ENCODE results near the gene CNTNAP2. TPM values are rescaled to one million over a fixed set of nuclear protein-coding genes. Genes with fewer than 3 reads are reported as not detected.

The CNTNAP2 gene
- total RNA-seq, result 10 to 100 TPM in 1 of 5 donors, 1 to 10 TPM in 2, under 1 TPM in 2; 0.43 to 18.2 (median 4.1) TPM
- under 1 TPM; 0.19 to 0.68 (median 0.31) TPM for polyA plus RNA-seq
- long read RNA-seq, donor 1, result 0 reads
- long read RNA-seq, donor 2, result 0 reads
- long read RNA-seq, donor 3, result 0 reads
- long read RNA-seq, donor 4, result 0 reads
- long read RNA-seq, donor 5, result 0 reads
- long read RNA-seq, donor 6, full-length matches to known transcripts, result 1 of 1 reads
- long read RNA-seq, donor 6, partial matches to known transcripts, result 0 of 1 reads
- long read RNA-seq, donor 6, other reads (novel, unspliced or antisense), result 0 of 1 reads
- long read RNA-seq, donor 7, result 0 reads
- long read RNA-seq, donor 8, result 0 reads
- long read RNA-seq, donor 9, result 0 reads
- long read RNA-seq, donor 10, result 0 reads

DNA sequence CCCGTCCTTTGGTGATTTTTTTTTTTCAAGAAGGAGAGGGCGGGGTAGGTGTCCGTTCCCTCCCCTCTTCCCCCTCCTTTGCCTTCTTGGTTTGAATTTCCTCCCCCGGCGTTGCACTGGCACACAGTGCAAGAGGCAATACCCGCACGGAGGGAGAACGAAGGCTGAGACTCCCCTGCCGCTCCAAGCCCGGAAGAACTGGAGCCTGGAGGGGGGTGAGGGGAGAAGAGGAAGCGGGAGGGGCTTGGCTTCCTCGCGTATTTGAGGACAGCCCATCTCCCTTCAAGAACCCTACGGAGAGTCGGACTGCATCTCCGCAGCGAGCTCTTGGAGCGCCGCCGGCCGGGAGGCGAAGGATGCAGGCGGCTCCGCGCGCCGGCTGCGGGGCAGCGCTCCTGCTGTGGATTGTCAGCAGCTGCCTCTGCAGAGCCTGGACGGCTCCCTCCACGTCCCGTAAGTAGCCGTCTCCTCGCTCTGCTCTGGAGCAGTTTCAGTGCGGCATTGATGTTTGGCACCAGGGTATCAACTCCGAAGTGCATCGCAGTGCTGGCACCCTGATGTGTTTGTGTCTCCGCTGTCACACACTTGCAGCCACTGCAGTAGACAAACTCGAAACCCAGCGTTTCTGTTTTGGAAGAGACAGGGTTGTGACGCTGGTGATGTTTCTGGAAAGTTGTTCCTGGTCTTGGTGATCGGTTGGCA, at the start of gene CNTNAP2:
Gene CNTNAP2 (plus strand): TSS at position 281 of the 702 bp plus-strand sequence. CDS start 76 bp downstream, at position 357.
- Histone ChIP-seq H3K27ac (no peak within 1 kb of the TSS), H3K27me3 (peaks cover 0 to 42% (median 26%) of the 10 kb centered on the region in 3 donors), H3K4me1 (peaks cover 8 to 20% (median 16%) of the 10 kb centered on the region in 4 donors), H3K9me3 (no peaks in the 10 kb centered on the region), H3K36me3 (no peaks in the 10 kb centered on the region), H3K4me3 (peak within 1 kb of the TSS; percentile 27 to 55 (median 46))
- TF ChIP-seq POLR2A (IDR thresholded peaks at IDR 0.05) (no peak), POLR2AphosphoS5 (IDR thresholded peaks at IDR 0.05) (no peak), EP300 (IDR thresholded peaks at IDR 0.05) (no peak)
- TF ChIP-seq, protein P1, sequence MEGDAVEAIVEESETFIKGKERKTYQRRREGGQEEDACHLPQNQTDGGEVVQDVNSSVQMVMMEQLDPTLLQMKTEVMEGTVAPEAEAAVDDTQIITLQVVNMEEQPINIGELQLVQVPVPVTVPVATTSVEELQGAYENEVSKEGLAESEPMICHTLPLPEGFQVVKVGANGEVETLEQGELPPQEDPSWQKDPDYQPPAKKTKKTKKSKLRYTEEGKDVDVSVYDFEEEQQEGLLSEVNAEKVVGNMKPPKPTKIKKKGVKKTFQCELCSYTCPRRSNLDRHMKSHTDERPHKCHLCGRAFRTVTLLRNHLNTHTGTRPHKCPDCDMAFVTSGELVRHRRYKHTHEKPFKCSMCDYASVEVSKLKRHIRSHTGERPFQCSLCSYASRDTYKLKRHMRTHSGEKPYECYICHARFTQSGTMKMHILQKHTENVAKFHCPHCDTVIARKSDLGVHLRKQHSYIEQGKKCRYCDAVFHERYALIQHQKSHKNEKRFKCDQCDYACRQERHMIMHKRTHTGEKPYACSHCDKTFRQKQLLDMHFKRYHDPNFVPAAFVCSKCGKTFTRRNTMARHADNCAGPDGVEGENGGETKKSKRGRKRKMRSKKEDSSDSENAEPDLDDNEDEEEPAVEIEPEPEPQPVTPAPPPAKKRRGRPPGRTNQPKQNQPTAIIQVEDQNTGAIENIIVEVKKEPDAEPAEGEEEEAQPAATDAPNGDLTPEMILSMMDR (IDR thresholded peaks at IDR 0.05), result no peak
- DNase-seq, result peak in 1 of 2 donors; percentile 81
- intact Hi-C loops (cut with DNase I; ENCODE audit: low total_unique reads), result no loop called here
- WGBS, 5 donors, result 2 to 4% (median 3%) methylated on average over 21 to 42 of the region's 42 CpGs

DNA sequence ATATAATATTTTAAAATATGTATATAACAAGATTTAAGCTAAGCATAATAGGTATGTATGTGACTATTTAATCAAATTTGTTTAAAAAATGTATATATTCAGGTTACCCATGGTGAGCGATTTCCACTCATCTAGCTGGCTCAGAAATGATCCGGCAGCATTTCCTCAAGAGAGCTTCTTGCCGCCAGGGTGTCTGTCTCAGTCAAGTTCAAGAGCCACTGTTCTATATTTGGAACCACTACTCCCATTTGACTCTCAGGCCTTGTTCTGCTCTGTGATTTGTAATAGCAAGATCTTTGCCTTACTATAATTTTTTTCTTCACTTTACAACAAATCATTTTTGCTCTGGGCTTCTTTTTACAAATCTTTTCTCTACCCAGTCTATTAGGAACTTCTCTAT, 48.7 kb upstream of the CNTNAP2 start:
- DNase-seq, result peak in 1 of 2 donors; percentile 5
- no peak overlapping the region for H3K4me3 ChIP-seq
- no peaks in the 10 kb centered on the region for H3K4me1 ChIP-seq
- intact Hi-C loops (cut with DNase I; ENCODE audit: low total_unique reads), result no loop called here
- no peaks in the 10 kb centered on the region for H3K36me3 ChIP-seq
- no peaks in the 10 kb centered on the region for H3K27me3 ChIP-seq
- TF ChIP-seq POLR2A (IDR thresholded peaks at IDR 0.05) (no peak), POLR2AphosphoS5 (IDR thresholded peaks at IDR 0.05) (no peak), EP300 (IDR thresholded peaks at IDR 0.05) (no peak)
- TF ChIP-seq, protein P1 (IDR thresholded peaks at IDR 0.05), result no peak
- H3K9me3 ChIP-seq, result no peaks in the 10 kb centered on the region
- no peak overlapping the region for H3K27ac ChIP-seq
- WGBS, 5 donors, result 68 to 86% (median 77%) methylated on average over 3 of the region's 3 CpGs

DNA sequence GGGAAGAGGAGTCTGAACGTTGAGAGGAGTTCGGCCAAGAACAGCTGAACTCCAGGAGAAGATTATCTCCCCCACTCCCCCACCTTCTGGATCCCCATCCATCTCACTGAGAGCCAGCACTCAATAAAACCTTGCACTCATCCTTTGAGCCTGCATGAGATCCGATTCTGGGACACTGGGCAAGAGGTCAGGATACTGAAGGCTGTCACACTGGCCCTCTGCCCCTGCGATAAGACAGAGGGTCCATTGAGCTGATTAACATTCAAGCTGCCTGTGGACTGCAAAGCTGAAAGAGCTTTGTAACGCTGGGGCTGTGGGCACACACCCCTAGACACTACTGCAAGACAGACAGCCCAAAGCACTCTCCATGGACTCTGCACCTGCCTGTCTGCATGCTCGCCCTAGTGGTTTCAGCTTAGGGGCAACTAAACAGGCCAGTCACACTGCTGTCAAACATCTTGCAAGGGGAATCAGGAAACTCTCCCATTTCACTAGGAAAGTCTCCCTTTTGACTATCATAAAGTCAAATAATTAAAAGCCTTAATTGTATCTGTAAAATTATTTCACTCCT, 42.3 kb upstream of the CNTNAP2 start:
- Histone ChIP-seq H3K4me1 (no peaks in the 10 kb centered on the region), H3K36me3 (no peaks in the 10 kb centered on the region), H3K9me3 (no peaks in the 10 kb centered on the region), H3K4me3 (no peak overlapping the region), H3K27ac (no peak overlapping the region), H3K27me3 (no peaks in the 10 kb centered on the region)
- 61 to 75% (median 63%) methylated on average over 5 to 6 of the region's 6 CpGs for WGBS, 5 donors
- DNase-seq, result no peak
- intact Hi-C loops (cut with DNase I; ENCODE audit: low total_unique reads), result no loop called here
- TF ChIP-seq POLR2AphosphoS5 (IDR thresholded peaks at IDR 0.05), result no peak
- TF ChIP-seq, protein P1 (IDR thresholded peaks at IDR 0.05), result no peak
- TF ChIP-seq POLR2A (IDR thresholded peaks at IDR 0.05), result no peak
- no peak for TF ChIP-seq EP300 (IDR thresholded peaks at IDR 0.05)

DNA sequence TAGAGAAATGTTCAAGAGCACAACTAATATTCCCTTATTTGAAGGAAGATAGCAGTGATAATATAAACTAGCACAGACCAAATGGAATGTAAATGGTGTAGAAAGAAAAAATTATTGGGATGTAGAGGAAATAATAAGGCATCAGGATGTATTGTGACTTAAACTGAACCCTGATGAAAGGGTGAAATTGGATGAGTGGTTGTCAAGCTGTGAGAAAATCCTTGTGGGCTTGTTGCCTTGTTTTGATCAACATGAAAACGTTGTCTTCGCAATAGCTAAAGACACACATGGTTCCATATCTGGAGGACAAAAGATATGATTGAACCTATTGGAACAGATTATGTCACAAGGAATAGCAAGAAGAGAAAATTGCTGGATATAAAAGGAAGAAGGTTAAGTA, 40.3 kb upstream of the CNTNAP2 start:
- no peaks in the 10 kb centered on the region for H3K4me1 ChIP-seq
- no peak overlapping the region for H3K4me3 ChIP-seq
- intact Hi-C loops (cut with DNase I; ENCODE audit: low total_unique reads), result no loop called here
- DNase-seq, result no peak
- no peaks in the 10 kb centered on the region for H3K27me3 ChIP-seq
- TF ChIP-seq POLR2A (IDR thresholded peaks at IDR 0.05), result no peak
- TF ChIP-seq, protein P1 (IDR thresholded peaks at IDR 0.05), result no peak
- no peak for TF ChIP-seq POLR2AphosphoS5 (IDR thresholded peaks at IDR 0.05)
- TF ChIP-seq EP300 (IDR thresholded peaks at IDR 0.05), result no peak
- 26 to 88% (median 51%) methylated on average over 2 of the region's 2 CpGs for WGBS, 5 donors
- no peaks in the 10 kb centered on the region for H3K9me3 ChIP-seq
- no peaks in the 10 kb centered on the region for H3K36me3 ChIP-seq
- no peak overlapping the region for H3K27ac ChIP-seq

Data from stomach (tissue), 19 donors.